MCF 10A (cell line): ENCODE results near the gene SDR42E1. TPM values are rescaled to one million over a fixed set of nuclear protein-coding genes. Genes with fewer than 3 reads are reported as not detected.

Source experiments
- BruUV-seq: library from RNA; stranded (reverse); fragments of 400-500 nt; replicated peaks from 2 replicates; lab custom pipeline; 2021; lab: Mats Ljungman, UMichigan
- CTCF ChIA-PET: fragments of 300-600 bp; sonication (Branson Sonifier 250); formaldehyde crosslinking; extraction: SDS; loops from one replicate; lab custom pipeline; 2021; ENCODE audit warnings: antibody characterized with exemption, inconsistent platforms; lab: Yijun Ruan, JAX
- POLR2A ChIA-PET: fragments of 300-600, 350-650 bp; sonication (Branson Sonifier 250); formaldehyde crosslinking; extraction: SDS; loops from one replicate; lab custom pipeline; 2020; ENCODE audit warnings: antibody characterized with exemption, inconsistent platforms; lab: Yijun Ruan, JAX
- DNase-seq: peaks from one replicate; pipeline ENCODE4 v3.0.0-alpha.2; 2018; ENCODE audit not compliant: unreplicated experiment
- H3K27ac Mint-ChIP-seq: one replicate; pipeline ENCODE4 v1.8.0; 2022; ENCODE audit warnings: mild to moderate bottlenecking, low read depth, mixed read lengths; ENCODE audit not compliant: unreplicated experiment
- H3K27me3 Mint-ChIP-seq: one replicate; pipeline ENCODE4 v1.8.0; 2022; ENCODE audit warnings: mixed read lengths; ENCODE audit not compliant: insufficient read depth, unreplicated experiment
- H3K36me3 Mint-ChIP-seq: one replicate; pipeline ENCODE4 v1.8.0; 2022; ENCODE audit warnings: mild to moderate bottlenecking, moderate library complexity, mixed read lengths; ENCODE audit not compliant: insufficient read depth, unreplicated experiment
- H3K4me1 Mint-ChIP-seq: one replicate; pipeline ENCODE4 v1.8.0; 2022; ENCODE audit warnings: mixed read lengths; ENCODE audit not compliant: insufficient read depth, unreplicated experiment
- H3K4me3 Mint-ChIP-seq: one replicate; pipeline ENCODE4 v1.8.0; 2022; ENCODE audit warnings: mild to moderate bottlenecking, moderate library complexity, mixed read lengths; ENCODE audit not compliant: unreplicated experiment
- H3K9me3 Mint-ChIP-seq: one replicate; pipeline ENCODE4 v1.8.0; 2022; ENCODE audit warnings: mixed read lengths; ENCODE audit not compliant: unreplicated experiment
- CTCF ChIP-seq: fragments of 200-600 bp; IDR thresholded peaks from one replicate; pipeline ENCODE4 v1.8.0; 2022; ENCODE audit warnings: antibody characterized with exemption, mild to moderate bottlenecking; ENCODE audit not compliant: unreplicated experiment
- intact Hi-C: fragments of 100-400 bp; cut with micrococcal nuclease; formaldehyde crosslinking; loops from 2 replicates; pipeline ENCODE4 v1.14.1; 2022
- total RNA-seq: library from RNA; stranded (reverse); gene quantifications from 2 replicates; pipeline ENCODE4 v1.2.3, GENCODE V29; 2022

The SDR42E1 gene
- total RNA-seq, 1 experiment from 2014 or later: 8.4 TPM

GRCh38 chr16:82056550-82056896 lies 45.3 kb upstream of the SDR42E1 start:
- intact Hi-C loops: no loop called here
- H3K4me1 Mint-ChIP-seq: peaks cover 18% of the 10 kb centered on the region
- TSS peak; percentile 83 for BruUV-seq
- peak overlapping the region; percentile 89 for H3K27ac Mint-ChIP-seq
- ChIA-PET POLR2A (interaction anchor here (2.2 kb wide), 1 partner anchor 113 kb away, joined by 7 read pairs; the partner anchor contains the start of gene MPHOSPH6), CTCF (interaction anchor here (0.6 to 0.8 kb wide), 3 partner anchors 17 to 175 kb away, joined by 3 to 5 read pairs (median 3); no protein-coding TSS in a partner anchor)
- H3K36me3 Mint-ChIP-seq: no peaks in the 10 kb centered on the region
- H3K27me3 Mint-ChIP-seq: no peaks in the 10 kb centered on the region
- DNase-seq: no peak
- no peak for TF ChIP-seq CTCF
- peak overlapping the region; percentile 39 for H3K4me3 Mint-ChIP-seq
- no peaks in the 10 kb centered on the region for H3K9me3 Mint-ChIP-seq

GRCh38 chr16:82055728-82056549 lies 44.7 kb upstream of the SDR42E1 start:
- H3K36me3 Mint-ChIP-seq: no peaks in the 10 kb centered on the region
- peak; percentile 81 for DNase-seq
- H3K4me3 Mint-ChIP-seq: peak overlapping the region; percentile 39
- H3K27me3 Mint-ChIP-seq: no peaks in the 10 kb centered on the region
- CTCF ChIA-PET: interaction anchor here (0.6 to 1.2 kb wide), 4 partner anchors 9 to 112 kb away, joined by 3 to 5 read pairs (median 4); no protein-coding TSS in a partner anchor
- H3K4me1 Mint-ChIP-seq: peaks cover 18% of the 10 kb centered on the region
- no peaks in the 10 kb centered on the region for H3K9me3 Mint-ChIP-seq
- peak overlapping the region; percentile 89 for H3K27ac Mint-ChIP-seq
- no peak for TF ChIP-seq CTCF
- BruUV-seq: no TSS peak
- POLR2A ChIA-PET: interaction anchor here (2.2 kb wide), 1 partner anchor 114 kb away, joined by 7 read pairs; the partner anchor contains the start of gene MPHOSPH6
- intact Hi-C loops: no loop called here

- no TSS peak for BruUV-seq
- ChIA-PET POLR2A (interaction anchor here (2.2 kb wide), 1 partner anchor 115 kb away, joined by 7 read pairs; the partner anchor contains the start of gene MPHOSPH6), CTCF (interaction anchor here (0.9 to 1.2 kb wide), 3 partner anchors 10 to 113 kb away, joined by 3 to 4 read pairs (median 3); no protein-coding TSS in a partner anchor)
Measured at GRCh38 chr16:82055117-82055516, 43.8 kb upstream of the SDR42E1 start.

More at GRCh38 chr16:82055117-82055516, 43.8 kb upstream of the SDR42E1 start:
- intact Hi-C loops: no loop called here
- H3K4me3 Mint-ChIP-seq: peak overlapping the region; percentile 39
- no peak for DNase-seq
- peak overlapping the region; percentile 89 for H3K27ac Mint-ChIP-seq
- H3K9me3 Mint-ChIP-seq: no peaks in the 10 kb centered on the region
- no peak for TF ChIP-seq CTCF
- H3K36me3 Mint-ChIP-seq: no peaks in the 10 kb centered on the region
- no peaks in the 10 kb centered on the region for H3K27me3 Mint-ChIP-seq
- H3K4me1 Mint-ChIP-seq: peaks cover 18% of the 10 kb centered on the region
